Colonic mucosa (tissue), 4 donors: ENCODE measurements around the gene SYT8. TPM values are rescaled to one million over a fixed set of nuclear protein-coding genes. Genes with fewer than 3 reads are reported as not detected.

Source experiments
- DNase-seq: peaks from one replicate; pipeline ENCODE4 v3.0.0-alpha.2; 2020
- H3K27ac ChIP-seq: fragments of 200-600 bp; one replicate; pipeline ENCODE4 v1.8.0; 2021
- H3K27me3 ChIP-seq: fragments of 200-600 bp; one replicate; pipeline ENCODE4 v1.8.0; 2021
- H3K36me3 ChIP-seq: fragments of 200-600 bp; one replicate; pipeline ENCODE4 v1.8.0; 2021
- H3K4me1 ChIP-seq: fragments of 200-600 bp; one replicate; pipeline ENCODE4 v1.8.0; 2021; ENCODE audit warnings: mild to moderate bottlenecking
- H3K4me3 ChIP-seq: fragments of 200-600 bp; one replicate; pipeline ENCODE4 v1.8.0; 2021
- H3K9ac ChIP-seq, 2 donors: one replicate each; pipeline ENCODE4 v1.7.0; 2013; ENCODE audit warnings: control low read depth in 2 of 2, low read depth in 2 of 2, low read length in 2 of 2
- H3K9me3 ChIP-seq: fragments of 200-600 bp; one replicate; pipeline ENCODE4 v1.8.0; 2021
- CTCF ChIP-seq: fragments of 200-600 bp; IDR thresholded peaks from one replicate; pipeline ENCODE4 v1.8.0; 2022; ENCODE audit warnings: antibody characterized with exemption, mild to moderate bottlenecking
- intact Hi-C: fragments of 100-400 bp; cut with DNase I; formaldehyde crosslinking; loops from one replicate; pipeline ENCODE4 v1.14.1; 2022
- total RNA-seq, 2 donors: library from RNA; stranded (reverse); fragmentation: NEBNext Ultra II Directional in 1 of 2; extraction: Animal tissue kit (Norgen Biotek cat#: 25700) in 1 of 2; gene quantifications; one replicate each; pipeline ENCODE4 v1.2.1, GENCODE V29; 2021
- donor health status: healthy.
- donor health status: DM: no; HTN: no; CAD: no.
- donor health status: DM: no; HTN: no; CAD: no.

Gene SYT8
- total RNA-seq, 2 donors from 2014 or later, result 1.7 to 3.5 TPM

- no peaks in the 10 kb centered on the region for H3K4me1 ChIP-seq
- intact Hi-C loops, result no loop called here
- no peaks in the 10 kb centered on the region for H3K36me3 ChIP-seq
- peak overlapping the region in 1 of 2 donors; percentile 35 for H3K9ac ChIP-seq
- no peaks in the 10 kb centered on the region for H3K27me3 ChIP-seq
- no peaks in the 10 kb centered on the region for H3K9me3 ChIP-seq
- peak overlapping the region; percentile 65 for H3K27ac ChIP-seq
- H3K4me3 ChIP-seq, result no peak overlapping the region
- no peak for DNase-seq
- TF ChIP-seq CTCF, result no peak
Measured at GRCh38 chr11:1862588-1863351, 28.0 kb downstream of the SYT8 start.

GRCh38 chr11:1863352-1864216, 28.8 kb downstream of the SYT8 start:
- Histone ChIP-seq H3K9me3 (no peaks in the 10 kb centered on the region), H3K4me1 (no peaks in the 10 kb centered on the region), H3K27ac (peak overlapping the region; percentile 65), H3K27me3 (no peaks in the 10 kb centered on the region), H3K9ac (peak overlapping the region in 1 of 2 donors; percentile 67), H3K36me3 (no peaks in the 10 kb centered on the region), H3K4me3 (no peak overlapping the region)
- peak; percentile 58 for DNase-seq
- TF ChIP-seq CTCF, result no peak
- intact Hi-C loops, result no loop called here

- intact Hi-C loops, result no loop called here
- Histone ChIP-seq H3K4me1 (no peaks in the 10 kb centered on the region), H3K27me3 (no peaks in the 10 kb centered on the region), H3K9ac (peak overlapping the region in 1 of 2 donors; percentile 69), H3K9me3 (no peaks in the 10 kb centered on the region), H3K27ac (peak overlapping the region; percentile 65), H3K36me3 (no peaks in the 10 kb centered on the region), H3K4me3 (peak overlapping the region; percentile 13)
- TF ChIP-seq CTCF, result no peak
- DNase-seq, result no peak
Measured at GRCh38 chr11:1864231-1864630, 29.4 kb downstream of the SYT8 start.

GRCh38 chr11:1864831-1865665, 30.3 kb downstream of the SYT8 start:
- Histone ChIP-seq H3K4me1 (no peaks in the 10 kb centered on the region), H3K4me3 (peak overlapping the region; percentile 13), H3K27ac (peak overlapping the region; percentile 65), H3K9me3 (no peaks in the 10 kb centered on the region), H3K27me3 (no peaks in the 10 kb centered on the region), H3K9ac (peak overlapping the region in 1 of 2 donors; percentile 69), H3K36me3 (no peaks in the 10 kb centered on the region)
- no peak for DNase-seq
- no peak for TF ChIP-seq CTCF
- intact Hi-C loops, result no loop called here

GRCh38 chr11:1866226-1866625, 31.4 kb downstream of the SYT8 start:
- H3K36me3 ChIP-seq, result no peaks in the 10 kb centered on the region
- H3K4me3 ChIP-seq, result no peak overlapping the region
- no peak for TF ChIP-seq CTCF
- intact Hi-C loops, result no loop called here
- DNase-seq, result no peak
- no peak overlapping the region for H3K27ac ChIP-seq
- no peaks in the 10 kb centered on the region for H3K4me1 ChIP-seq
- no peaks in the 10 kb centered on the region for H3K27me3 ChIP-seq
- no peaks in the 10 kb centered on the region for H3K9me3 ChIP-seq
- no peak overlapping the region for H3K9ac ChIP-seq
